Glutamatergic neuron (in vitro differentiated cells): ENCODE data around the gene IZUMO1. TPM values are rescaled to one million over a fixed set of nuclear protein-coding genes. Genes with fewer than 3 reads are reported as not detected.

ENCODE experiments used
- DNase-seq: peaks from one replicate; pipeline ENCODE4 v3.0.0; 2022
- H3K27ac Mint-ChIP-seq: one replicate; pipeline ENCODE4 v1.8.0; 2020; ENCODE audit warnings: mild to moderate bottlenecking, mixed read lengths, inconsistent platforms; ENCODE audit not compliant: unreplicated experiment
- H3K27me3 Mint-ChIP-seq: one replicate; pipeline ENCODE4 v1.8.0; 2020; ENCODE audit warnings: mild to moderate bottlenecking, moderate library complexity, mixed read lengths, inconsistent platforms; ENCODE audit not compliant: unreplicated experiment
- H3K36me3 Mint-ChIP-seq: one replicate; pipeline ENCODE4 v1.8.0; 2020; ENCODE audit warnings: mild to moderate bottlenecking, mixed read lengths, inconsistent platforms; ENCODE audit not compliant: unreplicated experiment
- H3K4me1 Mint-ChIP-seq: one replicate; pipeline ENCODE4 v1.8.0; 2020; ENCODE audit warnings: mild to moderate bottlenecking, low read depth, mixed read lengths, inconsistent platforms; ENCODE audit not compliant: unreplicated experiment
- H3K4me3 Mint-ChIP-seq: one replicate; pipeline ENCODE4 v1.8.0; 2020; ENCODE audit warnings: mild to moderate bottlenecking, mixed read lengths, inconsistent platforms; ENCODE audit not compliant: unreplicated experiment
- H3K9me3 Mint-ChIP-seq: one replicate; pipeline ENCODE4 v1.8.0; 2020; ENCODE audit warnings: mild to moderate bottlenecking, moderate library complexity, mixed read lengths, inconsistent platforms; ENCODE audit not compliant: unreplicated experiment
- total RNA-seq: library from RNA; stranded (reverse); fragmentation: NEBNext Ultra II Directional; extraction: Animal tissue kit (Norgen Biotek cat#: 25700); gene quantifications from one replicate; pipeline ENCODE4 v1.2.1, GENCODE V29; 2021; ENCODE audit not compliant: unreplicated experiment
- TF ChIP-seq, protein P1 (sequence below): fragments of 200-600 bp; sonication (generic); IDR thresholded peaks from one replicate; pipeline ENCODE4 v1.5.0; 2021; ENCODE audit not compliant: partially characterized antibody, unreplicated experiment

Gene IZUMO1
- total RNA-seq, 1 donor from 2014 or later: not detected

- TF ChIP-seq, protein P1, sequence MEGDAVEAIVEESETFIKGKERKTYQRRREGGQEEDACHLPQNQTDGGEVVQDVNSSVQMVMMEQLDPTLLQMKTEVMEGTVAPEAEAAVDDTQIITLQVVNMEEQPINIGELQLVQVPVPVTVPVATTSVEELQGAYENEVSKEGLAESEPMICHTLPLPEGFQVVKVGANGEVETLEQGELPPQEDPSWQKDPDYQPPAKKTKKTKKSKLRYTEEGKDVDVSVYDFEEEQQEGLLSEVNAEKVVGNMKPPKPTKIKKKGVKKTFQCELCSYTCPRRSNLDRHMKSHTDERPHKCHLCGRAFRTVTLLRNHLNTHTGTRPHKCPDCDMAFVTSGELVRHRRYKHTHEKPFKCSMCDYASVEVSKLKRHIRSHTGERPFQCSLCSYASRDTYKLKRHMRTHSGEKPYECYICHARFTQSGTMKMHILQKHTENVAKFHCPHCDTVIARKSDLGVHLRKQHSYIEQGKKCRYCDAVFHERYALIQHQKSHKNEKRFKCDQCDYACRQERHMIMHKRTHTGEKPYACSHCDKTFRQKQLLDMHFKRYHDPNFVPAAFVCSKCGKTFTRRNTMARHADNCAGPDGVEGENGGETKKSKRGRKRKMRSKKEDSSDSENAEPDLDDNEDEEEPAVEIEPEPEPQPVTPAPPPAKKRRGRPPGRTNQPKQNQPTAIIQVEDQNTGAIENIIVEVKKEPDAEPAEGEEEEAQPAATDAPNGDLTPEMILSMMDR: no peak
- H3K9me3 Mint-ChIP-seq: no peaks in the 10 kb centered on the region
- H3K27ac Mint-ChIP-seq: no peak overlapping the region
- H3K4me3 Mint-ChIP-seq: no peak overlapping the region
- H3K27me3 Mint-ChIP-seq: peaks cover 7% of the 10 kb centered on the region
- no peaks in the 10 kb centered on the region for H3K36me3 Mint-ChIP-seq
- no peaks in the 10 kb centered on the region for H3K4me1 Mint-ChIP-seq
- no peak for DNase-seq
Observed at GRCh38 chr19:48760504-48761205, 13.9 kb upstream of the IZUMO1 start.

DNA sequence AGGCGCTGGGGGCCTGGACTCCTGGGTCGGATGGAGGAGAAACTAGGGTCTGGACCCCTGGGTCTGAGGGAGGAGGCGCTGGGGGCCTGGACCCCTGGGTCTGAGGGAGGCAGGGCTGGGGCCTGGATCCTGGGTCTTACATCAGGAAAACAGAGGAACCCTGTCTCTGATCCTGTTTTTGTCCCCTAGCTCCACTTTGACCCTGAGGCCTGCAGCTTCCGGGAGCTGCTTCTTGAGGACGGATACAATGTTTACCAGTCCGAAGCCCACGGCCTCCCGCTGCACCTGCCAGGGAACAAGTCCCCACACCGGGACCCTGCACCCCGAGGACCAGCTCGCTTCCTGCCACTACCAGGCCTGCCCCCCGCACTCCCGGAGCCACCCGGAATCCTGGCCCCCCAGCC, 11.0 kb upstream of the IZUMO1 start:
- Mint-ChIP-seq H3K27ac (no peak overlapping the region), H3K9me3 (peaks cover 2% of the 10 kb centered on the region), H3K4me1 (peaks cover 7% of the 10 kb centered on the region), H3K27me3 (peaks cover 12% of the 10 kb centered on the region), H3K36me3 (no peaks in the 10 kb centered on the region), H3K4me3 (no peak overlapping the region)
- DNase-seq: no peak
- TF ChIP-seq, protein P1: no peak

- no peak overlapping the region for H3K4me3 Mint-ChIP-seq
- peaks cover 10% of the 10 kb centered on the region for H3K27me3 Mint-ChIP-seq
- peaks cover 2% of the 10 kb centered on the region for H3K9me3 Mint-ChIP-seq
- TF ChIP-seq, protein P1: no peak
- no peak overlapping the region for H3K27ac Mint-ChIP-seq
- no peaks in the 10 kb centered on the region for H3K36me3 Mint-ChIP-seq
- peaks cover 7% of the 10 kb centered on the region for H3K4me1 Mint-ChIP-seq
- DNase-seq: no peak
Observed at GRCh38 chr19:48757089-48757675, 10.5 kb upstream of the IZUMO1 start.

GRCh38 chr19:48756686-48757085, 10.0 kb upstream of the IZUMO1 start:
- TF ChIP-seq, protein P1: no peak
- H3K4me1 Mint-ChIP-seq: peaks cover 7% of the 10 kb centered on the region
- peaks cover 12% of the 10 kb centered on the region for H3K27me3 Mint-ChIP-seq
- H3K4me3 Mint-ChIP-seq: no peak overlapping the region
- H3K9me3 Mint-ChIP-seq: peaks cover 2% of the 10 kb centered on the region
- DNase-seq: no peak
- H3K36me3 Mint-ChIP-seq: no peaks in the 10 kb centered on the region
- H3K27ac Mint-ChIP-seq: no peak overlapping the region

DNA sequence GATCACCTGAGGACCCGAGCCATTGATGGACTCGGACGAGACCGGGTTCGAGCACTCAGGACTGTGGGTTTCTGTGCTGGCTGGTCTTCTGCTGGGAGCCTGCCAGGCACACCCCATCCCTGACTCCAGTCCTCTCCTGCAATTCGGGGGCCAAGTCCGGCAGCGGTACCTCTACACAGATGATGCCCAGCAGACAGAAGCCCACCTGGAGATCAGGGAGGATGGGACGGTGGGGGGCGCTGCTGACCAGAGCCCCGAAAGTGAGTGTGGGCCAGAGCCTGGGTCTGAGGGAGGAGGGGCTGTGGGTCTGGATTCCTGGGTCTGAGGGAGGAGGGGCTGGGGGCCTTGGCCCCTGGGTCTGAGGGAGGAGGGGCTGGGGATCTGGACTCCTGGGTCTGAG, 9.5 kb upstream of the IZUMO1 start:
- Mint-ChIP-seq H3K4me3 (no peak overlapping the region), H3K27ac (no peak overlapping the region), H3K4me1 (peaks cover 7% of the 10 kb centered on the region), H3K9me3 (peaks cover 2% of the 10 kb centered on the region), H3K27me3 (peaks cover 16% of the 10 kb centered on the region), H3K36me3 (no peaks in the 10 kb centered on the region)
- no peak for DNase-seq
- TF ChIP-seq, protein P1: no peak
